CD4-positive, alpha-beta T cell treated with Interleukin-1 beta for 1 hour (primary cell): ENCODE measurements around the gene PLCL1.

ENCODE experiments used
- DNase-seq, 2 donors: peaks; one replicate each; pipeline ENCODE4 v3.0.0-alpha.2; 2020 to 2022

The PLCL1 gene

GRCh38 chr2:197858607-197859140, 54.3 kb downstream of the PLCL1 start:
- DNase-seq: no peak

DNA sequence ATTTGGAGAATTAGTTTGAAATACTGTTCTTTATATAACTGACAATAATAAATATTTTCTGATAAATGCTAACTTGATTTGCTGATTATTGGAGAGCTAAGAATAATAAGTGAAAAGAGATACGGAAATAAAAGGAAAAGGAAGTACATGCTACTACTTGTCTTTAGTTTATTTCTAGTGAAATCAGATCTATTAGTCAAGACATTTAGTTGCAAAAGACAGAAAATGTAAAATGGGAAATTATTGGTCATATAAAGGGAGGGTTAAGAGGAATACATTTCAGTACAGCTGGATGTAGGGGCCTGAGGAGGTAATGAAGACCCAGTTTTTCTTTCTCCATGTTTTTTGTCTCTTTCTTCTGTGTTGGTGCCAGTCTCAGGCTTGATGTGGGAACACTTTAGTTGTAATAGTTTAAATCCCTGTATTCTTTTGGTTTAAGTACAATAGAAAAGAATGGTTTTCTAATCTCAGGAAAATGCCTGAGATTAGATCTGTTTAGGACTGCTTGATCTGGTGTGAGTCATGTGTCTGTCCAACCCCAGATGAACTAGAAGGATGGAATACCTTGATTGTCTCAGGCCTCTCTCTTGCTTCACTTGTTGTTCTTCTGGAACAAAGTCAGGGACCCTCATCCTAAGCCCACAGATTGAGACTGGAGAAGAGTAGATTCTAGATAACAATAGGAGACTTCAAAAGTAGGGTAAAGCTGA, 58.0 kb downstream of the PLCL1 start:
- no peak for DNase-seq

GRCh38 chr2:197863744-197864143, 59.4 kb downstream of the PLCL1 start:
- DNase-seq: no peak

- DNase-seq: no peak
These were observed 62.1 kb downstream of the PLCL1 start for GRCh38 chr2:197866455-197866854.

DNA sequence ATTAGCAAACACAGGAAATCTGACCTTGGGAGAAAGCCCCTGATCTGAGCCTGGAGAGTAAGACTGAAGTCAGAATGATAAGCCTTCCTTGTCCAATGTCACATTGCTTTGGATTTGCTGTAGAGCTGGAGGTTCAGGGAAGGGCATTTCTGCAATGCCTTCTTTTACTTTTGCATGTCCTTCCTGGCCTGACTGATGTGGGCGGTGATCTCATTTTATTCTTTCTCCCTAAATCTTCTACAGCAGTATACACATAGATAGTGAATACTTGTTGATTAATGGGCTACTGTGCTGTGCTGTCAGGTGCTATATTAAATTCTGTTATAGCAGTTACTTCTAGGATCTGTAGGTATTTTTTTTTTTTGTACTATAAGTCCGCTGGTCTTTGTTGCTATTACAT, 62.6 kb downstream of the PLCL1 start:
- DNase-seq: no peak

GRCh38 chr2:197867624-197868023, 63.2 kb downstream of the PLCL1 start:
- no peak for DNase-seq

DNA sequence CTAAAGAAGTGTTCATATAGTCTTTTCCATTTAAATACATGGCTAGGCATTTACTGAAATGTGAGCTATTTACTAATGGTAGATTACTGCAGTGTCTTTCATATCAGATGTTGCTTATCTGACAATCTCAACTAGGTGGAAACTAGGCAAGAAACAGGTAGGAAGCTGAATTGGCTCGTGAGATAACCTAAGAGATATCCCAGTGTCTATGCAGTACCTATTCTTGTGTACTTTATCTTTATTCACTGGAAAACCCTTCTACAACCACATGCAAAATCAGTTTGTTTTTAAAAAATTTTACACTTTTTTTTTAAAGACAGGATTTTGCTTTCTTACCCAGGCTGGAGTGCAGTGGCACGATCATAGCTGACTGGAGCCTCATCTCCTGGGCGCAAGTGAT, 63.8 kb downstream of the PLCL1 start:
- DNase-seq: no peak

DNA sequence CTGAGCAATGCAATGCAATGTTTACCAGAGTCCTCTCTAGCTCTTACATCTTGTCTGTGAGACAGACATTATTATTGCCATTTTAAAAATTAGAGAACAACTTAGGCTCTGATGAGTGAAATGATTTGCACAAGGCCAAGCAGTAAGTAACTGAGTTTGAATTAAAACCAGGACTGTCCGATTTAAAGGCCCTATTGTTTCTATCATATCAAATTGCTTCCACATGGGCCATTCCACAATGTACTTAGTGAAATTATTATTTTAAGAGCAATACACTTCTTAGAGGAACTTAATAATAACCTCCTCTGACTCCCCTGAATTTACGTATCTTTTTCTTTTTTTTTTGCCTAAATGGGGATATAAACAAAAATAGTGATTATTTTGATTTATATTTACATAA, 64.6 kb downstream of the PLCL1 start:
- DNase-seq: no peak

GRCh38 chr2:197869501-197870111, 65.2 kb downstream of the PLCL1 start:
- DNase-seq: peak; percentile 16 to 54

GRCh38 chr2:197870137-197870536, 65.7 kb downstream of the PLCL1 start:
- DNase-seq: no peak

DNA sequence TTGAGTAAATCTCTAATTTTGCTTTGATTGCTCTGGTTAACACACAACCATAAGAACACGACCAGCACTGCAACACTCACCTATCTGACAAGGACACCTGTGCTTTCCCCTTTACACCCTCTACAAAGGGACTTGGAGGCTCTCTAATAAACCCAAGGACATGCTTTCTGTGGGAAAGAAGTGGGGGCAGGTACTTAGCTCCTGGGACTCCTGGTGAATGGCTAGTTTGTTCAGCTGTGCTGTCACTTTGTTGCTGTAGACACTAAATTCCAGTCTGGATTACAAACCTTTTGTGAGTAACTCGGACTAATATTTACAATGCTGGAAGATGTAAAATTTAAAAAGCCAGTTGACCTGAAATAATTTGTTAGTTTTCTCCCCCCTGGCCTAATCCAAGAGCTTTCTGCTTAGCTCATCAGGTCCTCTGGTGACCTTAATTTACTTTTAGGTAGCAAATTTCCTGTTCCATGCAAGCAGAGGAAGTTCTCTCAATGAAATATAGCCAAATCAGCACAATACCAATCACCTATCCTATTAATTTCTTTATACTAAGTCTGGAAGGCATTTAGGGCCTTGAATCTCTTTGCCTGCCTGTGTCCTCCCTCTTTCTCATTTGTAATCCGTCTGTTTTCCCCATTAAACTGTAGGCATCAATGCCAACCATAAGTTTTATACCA, 67.5 kb downstream of the PLCL1 start:
- no peak for DNase-seq

DNA sequence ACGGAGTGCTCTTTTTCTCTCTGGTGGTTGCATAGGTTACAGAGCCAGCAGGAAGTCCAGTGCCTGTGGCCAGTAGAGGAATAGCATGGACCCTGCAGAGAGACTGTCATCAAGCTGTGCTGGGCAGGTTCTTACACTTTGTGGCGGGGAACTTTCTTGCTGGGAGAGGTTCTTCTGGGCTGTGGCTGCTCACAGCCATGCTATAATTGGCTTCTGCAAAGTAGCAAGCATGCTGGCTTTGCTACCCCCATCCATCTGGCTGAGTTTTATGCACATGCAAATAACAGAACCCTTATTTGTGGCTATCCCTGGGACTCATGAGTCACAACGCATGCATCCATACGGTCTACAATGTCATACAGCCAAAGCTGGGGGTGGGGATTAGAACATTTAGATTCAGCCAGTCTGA, 68.9 kb downstream of the PLCL1 start:
- no peak for DNase-seq

DNA sequence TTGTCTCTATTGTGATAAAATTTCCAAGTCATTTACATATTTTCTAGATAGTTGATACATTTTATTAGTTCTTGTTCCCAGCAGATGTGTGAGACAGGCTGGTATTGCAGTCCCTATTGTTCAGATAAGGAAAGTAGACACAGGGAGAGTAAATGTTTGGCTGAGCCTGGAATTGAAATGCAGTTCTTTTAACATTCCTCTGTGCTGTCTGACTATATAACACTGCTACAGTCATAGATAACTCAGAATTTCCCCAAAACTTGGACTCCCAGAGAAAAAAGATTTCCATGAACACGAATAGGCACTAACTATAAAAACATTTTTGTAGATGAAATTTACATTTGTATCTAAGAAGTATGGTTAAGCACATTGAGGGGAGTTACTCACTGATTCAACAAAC, 71.4 kb downstream of the PLCL1 start:
- DNase-seq: no peak

DNA sequence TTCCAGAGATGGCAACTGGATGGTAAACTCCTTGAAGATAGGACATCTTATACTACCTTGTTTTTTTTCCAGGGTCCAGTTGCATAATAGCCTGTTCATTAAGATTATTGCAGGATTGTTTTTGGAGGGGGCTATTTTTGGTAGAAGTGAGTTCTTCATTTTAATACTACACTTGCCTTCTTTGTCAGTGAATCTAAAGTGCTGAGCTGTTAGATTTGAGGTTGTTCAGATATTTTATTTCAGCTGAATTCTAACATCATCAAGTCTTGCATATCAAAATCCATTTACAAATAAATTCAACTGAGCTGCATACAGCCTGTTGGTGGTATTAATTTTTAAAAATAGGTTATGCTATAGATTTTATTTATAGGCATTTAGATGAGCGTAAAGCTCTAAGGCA, 72.1 kb downstream of the PLCL1 start:
- no peak for DNase-seq

DNA sequence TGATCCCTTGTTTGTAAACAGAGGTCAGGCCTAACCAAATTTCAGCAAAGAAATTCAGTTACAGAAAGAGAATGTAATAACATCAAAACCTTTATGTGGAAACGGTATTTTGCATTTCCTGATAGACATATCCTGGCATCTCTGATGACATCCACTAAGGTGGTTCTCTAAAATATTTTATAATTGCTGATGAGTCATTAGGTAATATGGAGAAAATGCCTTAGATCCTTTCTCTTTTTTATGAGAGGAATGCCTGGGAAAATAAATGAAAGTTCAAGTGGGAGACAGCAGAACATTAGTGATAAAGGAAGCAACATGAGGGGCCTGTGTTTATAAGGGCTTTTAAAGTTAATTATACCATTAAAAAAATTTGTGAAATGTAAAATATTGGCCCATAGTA, 72.6 kb downstream of the PLCL1 start:
- DNase-seq: no peak

- DNase-seq: no peak
These were observed 74.4 kb downstream of the PLCL1 start for GRCh38 chr2:197878792-197879191.

GRCh38 chr2:197879812-197880408, 75.5 kb downstream of the PLCL1 start:
- no peak for DNase-seq

- DNase-seq: no peak
These were observed 79.1 kb downstream of the PLCL1 start for GRCh38 chr2:197883354-197884032.

- DNase-seq: no peak
These were observed 79.9 kb downstream of the PLCL1 start for GRCh38 chr2:197884252-197884651.

GRCh38 chr2:197885126-197885525, 80.7 kb downstream of the PLCL1 start:
- no peak for DNase-seq

GRCh38 chr2:197885587-197885986, 81.2 kb downstream of the PLCL1 start:
- DNase-seq: no peak

DNA sequence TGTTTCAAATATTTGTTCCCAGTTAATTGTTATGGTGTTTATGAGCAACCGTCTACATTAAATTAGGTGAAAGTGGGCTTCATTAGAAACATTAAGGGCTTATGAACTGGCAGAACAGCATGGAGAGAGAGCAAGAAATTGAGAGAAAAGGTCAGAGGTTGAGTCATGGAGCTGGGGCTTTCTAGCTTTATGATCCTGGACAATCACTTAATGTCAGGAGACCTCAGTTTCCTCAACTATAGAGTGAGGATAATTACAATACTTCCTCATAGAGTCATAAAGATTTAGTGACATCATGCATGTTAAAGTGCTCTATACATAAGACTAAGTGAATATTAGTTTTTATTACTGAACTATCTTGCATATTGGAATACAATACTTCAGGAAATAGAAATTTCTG, 83.9 kb downstream of the PLCL1 start:
- DNase-seq: no peak

GRCh38 chr2:197889041-197889440, 84.6 kb downstream of the PLCL1 start:
- peak; percentile 47 to 51 for DNase-seq
